ENCODE data around the gene PIAS1. TPM values are rescaled to one million over a fixed set of nuclear protein-coding genes. Genes with fewer than 3 reads are reported as not detected.
A peak's percentile ranks its signal among the peaks of the same experiment; 100 is the strongest.

The PIAS1 gene
- total RNA-seq, 2 donors from 2014 or later, result 43.3 to 48.1 TPM

DNA sequence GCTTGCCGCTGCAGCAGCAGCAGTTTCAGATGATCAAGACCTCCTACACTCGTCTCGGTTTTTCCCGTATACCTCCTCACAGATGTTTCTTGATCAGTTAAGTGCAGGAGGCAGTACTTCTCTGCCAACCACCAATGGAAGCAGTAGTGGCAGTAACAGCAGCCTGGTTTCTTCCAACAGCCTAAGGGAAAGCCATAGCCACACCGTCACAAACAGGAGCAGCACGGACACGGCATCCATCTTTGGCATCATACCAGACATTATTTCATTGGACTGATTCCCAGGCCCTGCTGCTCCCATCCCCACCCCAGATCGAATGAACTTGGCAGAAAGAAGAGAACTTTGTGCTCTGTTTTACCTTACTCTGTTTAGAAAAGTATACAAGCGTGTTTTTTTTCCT is 133.4 kb downstream of the PIAS1 start:
- no peaks in the 10 kb centered on the region for H3K9me3 Mint-ChIP-seq
- peaks cover 14 to 24% of the 10 kb centered on the region in 2 donors for H3K36me3 Mint-ChIP-seq (ENCODE audit: insufficient read depth in 2 of 2)
- DNase-seq (no peak), ATAC-seq (replicated peaks in 1 of 2) (no peak)
- no peaks in the 10 kb centered on the region for H3K27me3 Mint-ChIP-seq (ENCODE audit: low read depth)
- peak overlapping the region; percentile 21 for H3K27ac Mint-ChIP-seq
- H3K4me3 Mint-ChIP-seq, result no peak overlapping the region
- H3K4me1 Mint-ChIP-seq (ENCODE audit: low read depth), result peaks cover 14% of the 10 kb centered on the region

DNA sequence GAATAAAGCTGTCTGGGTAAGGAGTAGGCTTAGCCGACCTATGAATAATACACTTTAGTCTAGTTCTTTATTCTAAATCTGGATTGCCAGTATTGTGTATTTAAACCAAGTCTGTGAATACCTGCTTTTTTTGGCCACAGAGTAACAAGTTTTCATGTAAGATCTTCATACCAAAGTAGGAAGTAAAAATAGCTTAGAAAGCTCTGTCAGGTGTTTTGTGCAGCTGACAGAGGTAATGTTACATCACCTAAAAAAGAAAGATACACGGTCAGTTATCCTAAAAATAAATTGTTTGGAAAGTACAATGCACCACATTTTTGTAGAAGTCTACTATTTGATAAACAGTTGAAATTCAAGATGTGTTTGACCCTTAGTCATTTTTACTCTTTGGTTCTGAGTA is 134.5 kb downstream of the PIAS1 start:
- Mint-ChIP-seq H3K4me1 (ENCODE audit: low read depth) (peaks cover 14% of the 10 kb centered on the region), H3K36me3 (ENCODE audit: insufficient read depth in 2 of 2) (peaks cover 14 to 27% of the 10 kb centered on the region in 2 donors), H3K9me3 (no peaks in the 10 kb centered on the region), H3K4me3 (no peak overlapping the region), H3K27me3 (ENCODE audit: low read depth) (no peaks in the 10 kb centered on the region), H3K27ac (peak overlapping the region; percentile 17)
- DNase-seq, result no peak
- ATAC-seq (replicated peaks in 1 of 2), result no peak

DNA sequence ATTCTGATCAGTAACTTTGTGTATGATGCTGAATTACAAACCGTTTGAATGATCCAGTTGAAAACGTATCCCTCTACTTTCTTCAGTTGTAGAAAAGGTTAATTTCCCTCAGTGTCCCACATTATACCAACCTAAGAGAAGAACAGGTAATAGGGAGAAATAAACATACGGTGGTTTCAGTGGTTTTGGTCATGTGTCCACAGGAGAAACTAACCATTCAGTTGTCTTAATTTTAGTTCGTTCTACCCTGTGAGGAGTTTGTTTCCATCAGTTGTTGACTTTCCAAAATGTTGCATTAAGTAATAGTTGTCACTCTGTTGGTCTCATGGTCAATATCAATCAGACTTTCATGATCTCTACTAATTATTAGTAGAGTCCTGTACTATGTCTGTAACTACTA is 135.9 kb downstream of the PIAS1 start:
- ATAC-seq (replicated peaks in 1 of 2) (no peak), DNase-seq (no peak)
- Mint-ChIP-seq H3K4me1 (ENCODE audit: low read depth) (peaks cover 14% of the 10 kb centered on the region), H3K4me3 (no peak overlapping the region), H3K27me3 (ENCODE audit: low read depth) (no peaks in the 10 kb centered on the region), H3K27ac (peak overlapping the region; percentile 32), H3K36me3 (ENCODE audit: insufficient read depth in 2 of 2) (peaks cover 11 to 25% of the 10 kb centered on the region in 2 donors), H3K9me3 (no peaks in the 10 kb centered on the region)

DNA sequence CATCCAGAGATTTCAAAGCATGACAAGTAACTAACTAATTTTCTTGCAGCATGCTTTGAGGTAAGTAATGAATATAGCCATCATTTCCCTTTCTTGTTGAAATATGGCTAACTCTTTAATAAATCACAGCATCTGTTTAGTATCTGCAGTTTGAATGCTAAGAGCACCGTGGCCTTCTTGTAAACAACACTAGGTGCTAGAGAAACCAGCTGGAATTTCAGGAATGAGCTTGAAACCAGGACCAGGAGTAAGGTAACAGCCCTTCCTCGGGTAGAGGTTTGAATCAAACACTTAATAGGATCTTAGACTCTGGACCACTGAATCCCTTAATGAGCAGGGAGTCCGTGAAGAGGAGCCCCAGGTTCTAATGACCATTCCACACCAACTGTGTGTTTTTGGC is 137.4 kb downstream of the PIAS1 start:
- peaks cover 12 to 24% of the 10 kb centered on the region in 2 donors for H3K36me3 Mint-ChIP-seq (ENCODE audit: insufficient read depth in 2 of 2)
- DNase-seq, result no peak
- no peaks in the 10 kb centered on the region for H3K27me3 Mint-ChIP-seq (ENCODE audit: low read depth)
- H3K9me3 Mint-ChIP-seq, result no peaks in the 10 kb centered on the region
- no peak for ATAC-seq (replicated peaks in 1 of 2)
- peaks cover 14% of the 10 kb centered on the region for H3K4me1 Mint-ChIP-seq (ENCODE audit: low read depth)
- H3K4me3 Mint-ChIP-seq, result no peak overlapping the region
- no peak overlapping the region for H3K27ac Mint-ChIP-seq

DNA sequence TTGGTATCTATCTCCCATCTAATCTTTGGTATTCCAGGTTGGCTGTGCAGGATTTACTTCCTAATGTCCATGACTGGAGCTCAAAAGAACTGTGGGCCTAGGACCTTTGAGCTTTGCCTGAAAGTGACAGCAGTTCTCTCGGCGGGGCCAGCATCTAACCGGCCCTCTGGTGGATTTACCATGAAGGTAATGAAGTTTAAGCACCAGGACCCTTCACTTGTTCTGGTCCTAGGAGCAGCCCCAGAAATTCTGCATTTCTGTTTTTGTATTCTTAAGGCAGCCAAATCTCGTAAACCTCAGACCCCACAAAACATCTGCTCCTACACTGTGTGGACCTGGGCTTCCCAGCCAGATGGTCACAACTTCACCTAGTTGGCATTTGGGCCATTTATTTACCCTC is 138.0 kb downstream of the PIAS1 start:
- H3K4me1 Mint-ChIP-seq (ENCODE audit: low read depth), result peaks cover 14% of the 10 kb centered on the region
- no peaks in the 10 kb centered on the region for H3K9me3 Mint-ChIP-seq
- no peak for ATAC-seq (replicated peaks in 1 of 2)
- no peaks in the 10 kb centered on the region for H3K27me3 Mint-ChIP-seq (ENCODE audit: low read depth)
- no peak overlapping the region for H3K4me3 Mint-ChIP-seq
- H3K36me3 Mint-ChIP-seq (ENCODE audit: insufficient read depth in 2 of 2), result peaks cover 12 to 24% of the 10 kb centered on the region in 2 donors
- DNase-seq, result no peak
- no peak overlapping the region for H3K27ac Mint-ChIP-seq

DNA sequence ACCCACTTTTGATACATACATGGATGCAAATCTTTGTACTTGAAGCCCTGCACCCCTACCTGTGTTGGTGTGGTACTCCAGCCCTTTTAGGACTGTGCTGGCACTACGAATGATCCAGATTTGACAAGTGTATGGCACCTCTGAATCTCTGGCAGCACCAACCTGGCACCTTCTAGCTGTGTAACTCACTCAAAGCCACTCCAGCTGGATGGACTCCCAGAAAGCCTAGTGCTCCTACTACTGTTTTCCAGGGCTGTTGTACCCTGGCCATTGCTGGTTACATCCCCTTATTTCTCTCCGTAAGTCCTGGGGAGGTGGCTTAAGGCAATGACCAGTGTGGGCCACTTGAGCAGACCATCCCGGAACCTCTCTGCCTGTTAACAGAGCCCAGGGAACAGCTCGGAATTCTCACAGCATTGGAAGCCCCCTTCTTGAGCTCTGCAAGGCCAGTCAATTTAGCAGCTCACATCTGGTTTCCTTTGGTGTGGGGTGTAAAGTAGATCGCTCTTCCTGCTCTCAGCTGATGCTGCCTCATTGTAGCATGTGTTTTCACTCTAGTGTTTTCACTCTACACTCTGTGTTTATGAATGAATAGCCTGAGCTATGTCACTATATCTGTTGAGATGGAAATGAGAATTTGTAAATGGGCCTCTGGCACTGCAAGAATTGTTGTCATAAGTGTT is 138.8 kb downstream of the PIAS1 start:
- no peaks in the 10 kb centered on the region for H3K9me3 Mint-ChIP-seq
- H3K36me3 Mint-ChIP-seq (ENCODE audit: insufficient read depth in 2 of 2), result peaks cover 9 to 18% of the 10 kb centered on the region in 2 donors
- H3K4me3 Mint-ChIP-seq, result no peak overlapping the region
- no peaks in the 10 kb centered on the region for H3K27me3 Mint-ChIP-seq (ENCODE audit: low read depth)
- ATAC-seq (replicated peaks in 1 of 2) (no peak), DNase-seq (no peak)
- H3K4me1 Mint-ChIP-seq (ENCODE audit: low read depth), result peaks cover 10% of the 10 kb centered on the region
- peak overlapping the region; percentile 10 for H3K27ac Mint-ChIP-seq

DNA sequence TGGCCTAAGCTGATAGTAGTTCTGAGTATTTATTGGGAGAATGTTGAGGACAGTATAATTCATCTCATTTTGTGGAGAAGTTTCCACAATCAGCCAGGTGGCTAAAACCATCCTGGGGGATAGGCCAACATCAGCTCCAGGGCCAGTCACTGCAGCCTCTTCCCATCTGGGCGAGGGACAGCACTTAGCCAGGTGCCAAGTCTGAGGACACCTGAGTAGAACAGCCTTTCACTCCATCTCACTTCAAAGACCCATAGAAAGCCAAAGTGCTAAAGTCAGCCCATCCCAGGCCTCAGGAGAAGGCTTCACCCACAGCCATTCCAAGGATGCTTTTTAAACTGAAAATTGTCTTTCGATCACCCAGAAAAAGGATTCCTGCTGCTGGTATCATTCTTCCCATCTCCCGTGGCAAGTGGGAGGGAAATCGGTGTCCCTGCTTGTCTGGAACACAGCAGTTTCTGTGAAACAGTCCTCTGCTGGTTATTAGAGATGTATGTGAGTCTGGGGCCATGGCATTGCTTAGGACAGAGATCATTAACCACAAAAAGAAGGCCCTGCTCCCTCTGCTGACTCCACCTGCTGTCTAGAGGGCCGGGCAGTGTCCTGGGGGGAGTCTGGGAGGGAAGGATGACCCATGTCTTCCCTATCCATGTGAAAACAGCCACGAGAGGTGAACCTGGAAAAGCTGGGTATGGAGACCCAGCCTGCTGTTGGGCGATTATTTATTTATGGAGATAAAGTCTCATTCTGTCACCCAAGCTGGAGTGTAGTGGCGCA is 141.4 kb downstream of the PIAS1 start:
- no peak for DNase-seq

DNA sequence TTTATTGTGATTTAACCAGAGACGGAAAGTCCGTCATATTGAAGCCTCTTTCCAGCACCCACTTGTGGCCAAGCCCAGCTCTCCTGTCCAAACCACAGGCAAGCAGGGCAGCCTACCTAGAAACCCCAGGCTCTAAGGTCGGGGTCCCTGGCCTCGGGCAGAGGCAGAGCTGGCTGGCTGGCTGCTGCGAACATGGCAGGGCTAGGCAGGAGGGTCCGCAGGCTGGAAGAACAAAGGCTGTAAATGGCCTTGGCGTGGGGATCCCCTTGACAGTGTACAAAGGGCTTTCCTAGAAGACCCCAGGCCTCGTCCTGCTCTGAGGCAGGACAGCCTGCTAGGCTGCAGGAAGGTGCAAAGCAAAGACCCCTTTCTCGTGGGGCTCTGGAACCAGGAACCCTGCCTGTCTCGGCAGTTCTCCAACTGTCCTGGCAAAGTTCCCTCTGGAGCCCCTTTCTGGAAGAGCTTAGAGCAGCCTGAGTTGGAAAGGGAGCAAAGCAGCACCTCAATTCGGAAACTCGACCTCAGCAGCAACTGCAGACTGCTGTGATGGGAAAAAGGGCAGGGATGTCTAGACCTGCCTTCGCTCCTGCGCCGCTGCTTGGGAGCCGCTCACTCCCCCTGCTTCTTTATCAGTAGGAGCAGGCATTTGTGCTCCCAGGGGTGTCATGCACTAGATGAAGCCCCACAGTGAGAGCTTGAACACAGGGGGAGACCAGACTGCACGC is 142.5 kb downstream of the PIAS1 start:
- no peaks in the 10 kb centered on the region for H3K9me3 Mint-ChIP-seq
- no peak overlapping the region for H3K4me3 Mint-ChIP-seq
- peaks cover 5 to 15% of the 10 kb centered on the region in 2 donors for H3K36me3 Mint-ChIP-seq (ENCODE audit: insufficient read depth in 2 of 2)
- ATAC-seq (replicated peaks in 1 of 2) (no peak), DNase-seq (no peak)
- no peaks in the 10 kb centered on the region for H3K27me3 Mint-ChIP-seq (ENCODE audit: low read depth)
- no peaks in the 10 kb centered on the region for H3K4me1 Mint-ChIP-seq (ENCODE audit: low read depth)
- no peak overlapping the region for H3K27ac Mint-ChIP-seq

More for the DNA sequence above, 141.4 kb downstream of the PIAS1 start:
- H3K27me3 Mint-ChIP-seq (ENCODE audit: low read depth), result no peaks in the 10 kb centered on the region
- no peaks in the 10 kb centered on the region for H3K4me1 Mint-ChIP-seq (ENCODE audit: low read depth)
- no peak overlapping the region for H3K4me3 Mint-ChIP-seq
- no peak for ATAC-seq (replicated peaks in 1 of 2)
- peaks cover 5 to 15% of the 10 kb centered on the region in 2 donors for H3K36me3 Mint-ChIP-seq (ENCODE audit: insufficient read depth in 2 of 2)
- no peaks in the 10 kb centered on the region for H3K9me3 Mint-ChIP-seq
- H3K27ac Mint-ChIP-seq, result peak overlapping the region; percentile 41

DNA sequence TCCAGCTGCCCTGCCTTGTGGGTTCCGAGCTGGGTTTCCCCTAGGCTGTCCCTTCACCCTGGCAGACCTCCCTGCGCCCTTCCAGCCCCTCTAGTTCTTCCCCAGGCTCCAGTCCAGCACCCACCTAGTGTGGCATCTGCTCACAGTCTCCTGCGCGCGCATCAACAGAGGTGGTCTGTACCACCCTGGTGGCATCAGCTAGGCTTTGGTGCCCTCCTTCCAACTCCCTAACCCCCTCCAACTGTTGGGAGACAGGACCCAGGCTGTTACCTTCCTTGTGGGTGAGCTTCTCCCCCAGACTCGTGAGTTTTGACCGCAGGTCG is 143.0 kb downstream of the PIAS1 start:
- ATAC-seq (replicated peaks in 1 of 2) (no peak), DNase-seq (no peak)
- Mint-ChIP-seq H3K36me3 (ENCODE audit: insufficient read depth in 2 of 2) (peaks cover 5 to 11% of the 10 kb centered on the region in 2 donors), H3K4me1 (ENCODE audit: low read depth) (no peaks in the 10 kb centered on the region), H3K4me3 (no peak overlapping the region), H3K27ac (peak overlapping the region; percentile 4), H3K9me3 (no peaks in the 10 kb centered on the region), H3K27me3 (ENCODE audit: low read depth) (no peaks in the 10 kb centered on the region)

DNA sequence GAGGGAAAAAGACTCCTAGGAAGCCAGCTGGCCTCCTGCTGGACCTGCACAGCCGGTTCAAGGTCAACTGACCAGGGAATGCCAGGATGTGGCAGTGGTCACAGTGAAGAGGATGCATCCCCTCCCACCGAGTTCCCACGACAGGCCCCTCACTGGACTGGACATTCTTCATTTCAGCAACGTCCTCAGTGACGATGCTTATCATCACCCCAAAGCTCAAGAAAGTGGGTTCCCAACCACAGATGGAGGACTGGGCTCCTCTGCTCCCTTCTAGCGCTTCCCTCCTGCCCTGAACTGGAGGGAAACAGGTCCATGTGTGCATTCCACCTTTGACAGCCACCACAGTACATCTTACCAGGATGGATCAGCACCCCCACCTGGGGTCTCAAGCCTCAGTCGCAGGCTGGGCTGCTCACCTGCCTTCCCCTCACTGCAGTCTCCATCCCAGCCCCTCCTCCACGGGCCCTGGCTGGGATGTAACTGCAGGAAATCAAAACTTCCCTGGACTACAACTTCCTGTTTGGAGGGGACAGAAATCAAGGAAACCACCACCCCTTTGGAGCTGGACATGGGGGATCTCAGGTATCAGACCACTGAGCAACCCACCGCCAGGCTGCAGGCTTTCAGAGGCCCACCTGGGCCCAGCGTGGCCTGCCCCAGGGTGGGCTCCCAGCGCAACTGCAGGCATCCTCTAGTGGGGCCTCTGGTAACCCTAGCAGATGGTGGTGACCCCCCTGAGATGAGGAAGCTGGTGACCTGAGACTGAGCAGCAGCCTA is 143.7 kb downstream of the PIAS1 start:
- no peaks in the 10 kb centered on the region for H3K9me3 Mint-ChIP-seq
- no peak overlapping the region for H3K4me3 Mint-ChIP-seq
- peak overlapping the region; percentile 36 for H3K27ac Mint-ChIP-seq
- peaks cover 5 to 11% of the 10 kb centered on the region in 2 donors for H3K36me3 Mint-ChIP-seq (ENCODE audit: insufficient read depth in 2 of 2)
- no peaks in the 10 kb centered on the region for H3K4me1 Mint-ChIP-seq (ENCODE audit: low read depth)
- ATAC-seq (replicated peaks in 1 of 2) (no peak), DNase-seq (no peak)
- no peaks in the 10 kb centered on the region for H3K27me3 Mint-ChIP-seq (ENCODE audit: low read depth)

DNA sequence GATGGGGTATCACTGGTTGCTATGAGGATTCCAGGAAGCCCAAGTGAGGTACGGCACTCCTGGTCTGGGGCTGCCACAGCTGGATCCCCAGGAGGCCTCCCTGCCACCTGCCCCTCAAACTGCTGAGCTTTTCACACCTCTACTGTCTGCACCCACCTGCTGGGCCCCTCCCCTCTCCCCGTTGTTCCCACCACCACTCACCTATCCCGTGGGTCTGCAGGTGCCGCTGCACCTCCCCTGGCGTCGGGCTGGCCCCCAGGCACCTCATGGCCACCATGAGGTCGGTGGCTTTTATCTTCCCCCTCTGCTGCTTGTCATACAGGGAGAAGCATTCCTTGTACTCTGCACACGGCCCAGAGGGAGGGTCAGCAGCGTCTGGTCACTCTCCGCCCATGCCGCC is 145.2 kb downstream of the PIAS1 start:
- Mint-ChIP-seq H3K4me1 (ENCODE audit: low read depth) (no peaks in the 10 kb centered on the region), H3K36me3 (ENCODE audit: insufficient read depth in 2 of 2) (peaks cover 2 to 5% of the 10 kb centered on the region in 2 donors), H3K27ac (no peak overlapping the region), H3K27me3 (ENCODE audit: low read depth) (no peaks in the 10 kb centered on the region), H3K4me3 (no peak overlapping the region), H3K9me3 (no peaks in the 10 kb centered on the region)
- ATAC-seq (replicated peaks in 1 of 2), result no peak
- DNase-seq, result no peak

DNA sequence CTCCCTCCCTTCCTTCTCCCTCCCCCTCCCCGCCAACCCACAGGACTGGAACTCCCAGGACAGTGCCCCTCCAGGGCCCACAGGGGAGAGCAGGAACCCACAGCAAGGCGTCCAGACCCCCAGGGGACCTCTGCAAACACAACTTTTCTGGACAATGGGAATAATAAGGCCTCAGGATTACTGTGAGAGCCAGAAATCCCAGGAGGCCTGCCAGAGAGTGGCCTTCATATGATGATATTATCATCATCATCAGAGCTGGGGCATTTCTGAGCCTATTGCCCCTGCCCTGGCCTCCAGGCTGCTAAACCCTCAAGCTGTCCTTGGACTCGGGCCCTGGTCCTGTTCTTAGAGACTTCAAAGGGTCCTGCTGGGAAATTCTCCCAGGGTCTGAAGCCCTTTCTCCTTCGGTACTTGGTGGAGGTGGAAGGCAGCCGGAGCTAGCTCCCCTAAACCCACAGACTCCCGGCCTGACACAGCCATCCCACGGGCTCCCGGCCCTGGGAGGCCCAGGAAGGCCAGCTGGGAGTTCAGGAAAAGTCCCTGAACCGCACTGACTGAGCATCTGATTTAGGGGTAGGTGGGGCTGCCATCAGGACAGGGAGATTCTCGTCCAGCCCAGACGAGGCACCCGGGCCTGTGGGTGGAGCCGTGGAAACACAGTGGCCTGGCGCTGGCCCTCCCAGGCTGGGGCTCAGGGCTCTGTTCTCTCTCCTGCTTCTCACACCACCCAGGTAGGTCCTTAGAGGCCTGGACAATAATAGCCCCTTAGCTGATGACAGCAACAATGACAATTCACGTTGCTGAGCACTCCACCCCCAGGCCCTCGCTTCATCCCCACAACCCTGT is 146.1 kb downstream of the PIAS1 start:
- no peak for DNase-seq

More for the DNA sequence above, 146.1 kb downstream of the PIAS1 start:
- Mint-ChIP-seq H3K27me3 (ENCODE audit: low read depth) (no peaks in the 10 kb centered on the region), H3K4me1 (ENCODE audit: low read depth) (no peaks in the 10 kb centered on the region), H3K36me3 (ENCODE audit: insufficient read depth in 2 of 2) (peaks cover 0 to 2% of the 10 kb centered on the region in 2 donors), H3K27ac (no peak overlapping the region), H3K9me3 (no peaks in the 10 kb centered on the region), H3K4me3 (no peak overlapping the region)
- ATAC-seq (replicated peaks in 1 of 2), result no peak

All from activated T-cell treated with anti-CD3 and anti-CD28 coated beads, Interleukin-2, amount 50 U/mL, for 72 hours (primary cell).